ENCODE measurements around the gene TMEM132D. TPM values are rescaled to one million over a fixed set of nuclear protein-coding genes. Genes with fewer than 3 reads are reported as not detected.

TMEM132D gene
- total RNA-seq, 1 experiment from 2014 or later: 1.4 TPM

DNA sequence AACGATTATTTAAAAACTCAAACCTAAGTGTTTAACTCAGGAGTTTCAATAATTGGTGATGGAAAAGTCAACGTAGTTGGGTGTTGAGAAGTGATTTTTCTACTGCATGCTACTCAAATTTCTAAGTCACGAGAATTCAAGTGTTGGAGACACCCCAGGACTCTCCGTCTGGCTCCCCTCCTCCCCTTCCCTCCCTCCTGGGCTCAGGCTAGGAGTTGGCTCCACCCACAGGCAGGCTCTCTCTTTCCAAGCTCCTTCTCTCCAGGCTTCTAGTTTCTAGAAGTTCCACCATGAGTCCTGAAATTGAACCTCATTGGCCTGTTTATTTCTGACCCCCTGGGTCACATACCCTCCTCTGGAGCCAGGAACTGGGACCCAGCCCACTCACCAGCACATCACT lies 73.0 kb downstream of the TMEM132D start:
- TF ChIP-seq ZNF317 (CRISPR knock-in tag; IDR thresholded peaks at IDR 0.05; ENCODE audit: borderline replicate concordance, low read depth): no peak
- H3K9me3 Mint-ChIP-seq: peaks cover 67% of the 10 kb centered on the region
- ATAC-seq: peak; percentile 46; the same call in 1 of the 2 replicates
- H3K27me3 Mint-ChIP-seq (ENCODE audit: low read depth): peaks cover 16% of the 10 kb centered on the region
- ChIA-PET CTCF (no interaction called here), POLR2A (no interaction called here)
- H3K27ac Mint-ChIP-seq: no peak overlapping the region
- DNase-seq (ENCODE audit: low spot score): no peak
- H3K4me3 Mint-ChIP-seq: no peak overlapping the region
- H3K36me3 Mint-ChIP-seq: peaks cover 51% of the 10 kb centered on the region
- H3K4me1 Mint-ChIP-seq: no peaks in the 10 kb centered on the region

DNA sequence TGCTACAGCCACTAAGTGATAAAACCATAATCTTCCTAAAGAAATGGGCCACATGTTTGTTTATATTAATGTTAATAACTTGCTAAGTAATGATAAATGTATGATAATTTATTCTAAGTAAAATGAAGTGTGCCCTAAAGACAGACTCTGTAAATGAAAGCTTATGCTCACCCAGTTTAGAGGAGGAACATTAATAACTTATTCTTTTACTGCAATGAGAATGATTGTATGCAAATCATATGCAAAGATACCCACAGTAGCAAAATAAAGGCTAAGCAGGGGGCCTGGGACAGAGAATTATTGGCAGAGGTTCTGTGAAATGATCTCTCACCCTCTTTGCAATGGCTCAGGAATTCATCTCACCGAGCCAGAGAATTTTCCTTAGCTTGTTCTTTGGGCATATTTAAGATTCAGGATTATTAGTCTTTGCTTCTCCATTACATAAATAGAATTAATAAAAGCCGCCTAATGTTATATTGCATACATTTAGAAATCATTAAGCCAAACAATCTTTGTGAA lies 75.9 kb downstream of the TMEM132D start:
- DNase-seq (ENCODE audit: low spot score) (no peak), ATAC-seq (no peak)
- Mint-ChIP-seq H3K27ac (no peak overlapping the region), H3K36me3 (peaks cover 54% of the 10 kb centered on the region), H3K4me3 (no peak overlapping the region), H3K9me3 (peaks cover 63% of the 10 kb centered on the region), H3K27me3 (ENCODE audit: low read depth) (peaks cover 10% of the 10 kb centered on the region), H3K4me1 (no peaks in the 10 kb centered on the region)
- POLR2A ChIA-PET: no interaction called here
- CTCF ChIA-PET: no interaction called here
- TF ChIP-seq ZNF219 (CRISPR knock-in tag; IDR thresholded peaks at IDR 0.05; ENCODE audit: borderline replicate concordance) (no peak), NFATC4 (CRISPR knock-in tag; IDR thresholded peaks at IDR 0.05) (no peak), ZNF396 (CRISPR knock-in tag; IDR thresholded peaks at IDR 0.05; ENCODE audit: borderline replicate concordance) (no peak), EMX1 (CRISPR knock-in tag; IDR thresholded peaks at IDR 0.05) (no peak), SMAD3 (CRISPR knock-in tag; IDR thresholded peaks at IDR 0.05; ENCODE audit: borderline replicate concordance) (no peak), NR3C1 (CRISPR knock-in tag; conservative IDR thresholded peaks at IDR 0.05; ENCODE audit: low read depth) (no peak), IRF2 (CRISPR knock-in tag; IDR thresholded peaks at IDR 0.05; ENCODE audit: borderline replicate concordance, low read depth) (no peak), FOXJ3 (CRISPR knock-in tag; IDR thresholded peaks at IDR 0.05; ENCODE audit: borderline replicate concordance) (no peak)
- TF ChIP-seq, protein P1, sequence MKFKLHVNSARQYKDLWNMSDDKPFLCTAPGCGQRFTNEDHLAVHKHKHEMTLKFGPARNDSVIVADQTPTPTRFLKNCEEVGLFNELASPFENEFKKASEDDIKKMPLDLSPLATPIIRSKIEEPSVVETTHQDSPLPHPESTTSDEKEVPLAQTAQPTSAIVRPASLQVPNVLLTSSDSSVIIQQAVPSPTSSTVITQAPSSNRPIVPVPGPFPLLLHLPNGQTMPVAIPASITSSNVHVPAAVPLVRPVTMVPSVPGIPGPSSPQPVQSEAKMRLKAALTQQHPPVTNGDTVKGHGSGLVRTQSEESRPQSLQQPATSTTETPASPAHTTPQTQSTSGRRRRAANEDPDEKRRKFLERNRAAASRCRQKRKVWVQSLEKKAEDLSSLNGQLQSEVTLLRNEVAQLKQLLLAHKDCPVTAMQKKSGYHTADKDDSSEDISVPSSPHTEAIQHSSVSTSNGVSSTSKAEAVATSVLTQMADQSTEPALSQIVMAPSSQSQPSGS (CRISPR knock-in tag; IDR thresholded peaks at IDR 0.05; ENCODE audit: borderline replicate concordance, low read depth): no peak
- TF ChIP-seq, protein P2, sequence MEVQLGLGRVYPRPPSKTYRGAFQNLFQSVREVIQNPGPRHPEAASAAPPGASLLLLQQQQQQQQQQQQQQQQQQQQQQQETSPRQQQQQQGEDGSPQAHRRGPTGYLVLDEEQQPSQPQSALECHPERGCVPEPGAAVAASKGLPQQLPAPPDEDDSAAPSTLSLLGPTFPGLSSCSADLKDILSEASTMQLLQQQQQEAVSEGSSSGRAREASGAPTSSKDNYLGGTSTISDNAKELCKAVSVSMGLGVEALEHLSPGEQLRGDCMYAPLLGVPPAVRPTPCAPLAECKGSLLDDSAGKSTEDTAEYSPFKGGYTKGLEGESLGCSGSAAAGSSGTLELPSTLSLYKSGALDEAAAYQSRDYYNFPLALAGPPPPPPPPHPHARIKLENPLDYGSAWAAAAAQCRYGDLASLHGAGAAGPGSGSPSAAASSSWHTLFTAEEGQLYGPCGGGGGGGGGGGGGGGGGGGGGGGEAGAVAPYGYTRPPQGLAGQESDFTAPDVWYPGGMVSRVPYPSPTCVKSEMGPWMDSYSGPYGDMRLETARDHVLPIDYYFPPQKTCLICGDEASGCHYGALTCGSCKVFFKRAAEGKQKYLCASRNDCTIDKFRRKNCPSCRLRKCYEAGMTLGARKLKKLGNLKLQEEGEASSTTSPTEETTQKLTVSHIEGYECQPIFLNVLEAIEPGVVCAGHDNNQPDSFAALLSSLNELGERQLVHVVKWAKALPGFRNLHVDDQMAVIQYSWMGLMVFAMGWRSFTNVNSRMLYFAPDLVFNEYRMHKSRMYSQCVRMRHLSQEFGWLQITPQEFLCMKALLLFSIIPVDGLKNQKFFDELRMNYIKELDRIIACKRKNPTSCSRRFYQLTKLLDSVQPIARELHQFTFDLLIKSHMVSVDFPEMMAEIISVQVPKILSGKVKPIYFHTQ (CRISPR knock-in tag; IDR thresholded peaks at IDR 0.05): no peak
- TF ChIP-seq, protein P3, sequence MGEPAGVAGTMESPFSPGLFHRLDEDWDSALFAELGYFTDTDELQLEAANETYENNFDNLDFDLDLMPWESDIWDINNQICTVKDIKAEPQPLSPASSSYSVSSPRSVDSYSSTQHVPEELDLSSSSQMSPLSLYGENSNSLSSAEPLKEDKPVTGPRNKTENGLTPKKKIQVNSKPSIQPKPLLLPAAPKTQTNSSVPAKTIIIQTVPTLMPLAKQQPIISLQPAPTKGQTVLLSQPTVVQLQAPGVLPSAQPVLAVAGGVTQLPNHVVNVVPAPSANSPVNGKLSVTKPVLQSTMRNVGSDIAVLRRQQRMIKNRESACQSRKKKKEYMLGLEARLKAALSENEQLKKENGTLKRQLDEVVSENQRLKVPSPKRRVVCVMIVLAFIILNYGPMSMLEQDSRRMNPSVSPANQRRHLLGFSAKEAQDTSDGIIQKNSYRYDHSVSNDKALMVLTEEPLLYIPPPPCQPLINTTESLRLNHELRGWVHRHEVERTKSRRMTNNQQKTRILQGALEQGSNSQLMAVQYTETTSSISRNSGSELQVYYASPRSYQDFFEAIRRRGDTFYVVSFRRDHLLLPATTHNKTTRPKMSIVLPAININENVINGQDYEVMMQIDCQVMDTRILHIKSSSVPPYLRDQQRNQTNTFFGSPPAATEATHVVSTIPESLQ (CRISPR knock-in tag; IDR thresholded peaks at IDR 0.05): no peak
- TF ChIP-seq, protein P4, sequence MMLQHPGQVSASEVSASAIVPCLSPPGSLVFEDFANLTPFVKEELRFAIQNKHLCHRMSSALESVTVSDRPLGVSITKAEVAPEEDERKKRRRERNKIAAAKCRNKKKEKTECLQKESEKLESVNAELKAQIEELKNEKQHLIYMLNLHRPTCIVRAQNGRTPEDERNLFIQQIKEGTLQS (CRISPR knock-in tag; conservative IDR thresholded peaks at IDR 0.05): no peak
- TF ChIP-seq, protein P5, sequence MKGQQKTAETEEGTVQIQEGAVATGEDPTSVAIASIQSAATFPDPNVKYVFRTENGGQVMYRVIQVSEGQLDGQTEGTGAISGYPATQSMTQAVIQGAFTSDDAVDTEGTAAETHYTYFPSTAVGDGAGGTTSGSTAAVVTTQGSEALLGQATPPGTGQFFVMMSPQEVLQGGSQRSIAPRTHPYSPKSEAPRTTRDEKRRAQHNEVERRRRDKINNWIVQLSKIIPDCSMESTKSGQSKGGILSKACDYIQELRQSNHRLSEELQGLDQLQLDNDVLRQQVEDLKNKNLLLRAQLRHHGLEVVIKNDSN (CRISPR knock-in tag; IDR thresholded peaks at IDR 0.05): no peak

Data from WTC11 (cell line).